Chondrocyte (in vitro differentiated cells): ENCODE results near the gene CCDC91. TPM values are rescaled to one million over a fixed set of nuclear protein-coding genes. Genes with fewer than 3 reads are reported as not detected.
A peak's percentile ranks its signal among the peaks of the same experiment; 100 is the strongest.

Experiments used
- DNase-seq: peaks from one replicate; pipeline ENCODE4 v3.0.0; 2021; ENCODE audit warnings: mixed read lengths, low spot score
- H3K27ac Mint-ChIP-seq: one replicate; pipeline ENCODE4 v1.8.0; 2021; ENCODE audit warnings: mild to moderate bottlenecking, moderate library complexity, mixed read lengths; ENCODE audit not compliant: unreplicated experiment
- H3K27me3 Mint-ChIP-seq: 2 replicates; pipeline ENCODE4 v1.8.0; 2021; ENCODE audit warnings: low read depth, mixed read lengths
- H3K36me3 Mint-ChIP-seq: 2 replicates; pipeline ENCODE4 v1.8.0; 2021; ENCODE audit warnings: low read depth, mixed read lengths
- H3K4me1 Mint-ChIP-seq: 2 replicates; pipeline ENCODE4 v1.8.0; 2021; ENCODE audit warnings: low read depth, mild to moderate bottlenecking, mixed read lengths
- H3K4me3 Mint-ChIP-seq: one replicate; pipeline ENCODE4 v1.8.0; 2021; ENCODE audit warnings: mild to moderate bottlenecking, moderate library complexity, mixed read lengths; ENCODE audit not compliant: unreplicated experiment
- H3K9me3 Mint-ChIP-seq: 2 replicates; pipeline ENCODE4 v1.8.0; 2021; ENCODE audit warnings: low read depth, mixed read lengths
- total RNA-seq: library from RNA; stranded (reverse); gene quantifications from 3 replicates; pipeline ENCODE4 v1.2.1, GENCODE V29; 2021
- TF ChIP-seq, protein P1 (sequence below): fragments of 200-600 bp; sonication (generic); IDR thresholded peaks from 2 replicates; pipeline ENCODE4 v1.5.0; 2021; ENCODE audit warnings: antibody characterized with exemption, mild to moderate bottlenecking, moderate library complexity

Gene CCDC91
- total RNA-seq, 1 donor from 2014 or later: 17.7 TPM

- H3K27ac Mint-ChIP-seq: no peak overlapping the region
- no peaks in the 10 kb centered on the region for H3K36me3 Mint-ChIP-seq
- TF ChIP-seq, protein P1, sequence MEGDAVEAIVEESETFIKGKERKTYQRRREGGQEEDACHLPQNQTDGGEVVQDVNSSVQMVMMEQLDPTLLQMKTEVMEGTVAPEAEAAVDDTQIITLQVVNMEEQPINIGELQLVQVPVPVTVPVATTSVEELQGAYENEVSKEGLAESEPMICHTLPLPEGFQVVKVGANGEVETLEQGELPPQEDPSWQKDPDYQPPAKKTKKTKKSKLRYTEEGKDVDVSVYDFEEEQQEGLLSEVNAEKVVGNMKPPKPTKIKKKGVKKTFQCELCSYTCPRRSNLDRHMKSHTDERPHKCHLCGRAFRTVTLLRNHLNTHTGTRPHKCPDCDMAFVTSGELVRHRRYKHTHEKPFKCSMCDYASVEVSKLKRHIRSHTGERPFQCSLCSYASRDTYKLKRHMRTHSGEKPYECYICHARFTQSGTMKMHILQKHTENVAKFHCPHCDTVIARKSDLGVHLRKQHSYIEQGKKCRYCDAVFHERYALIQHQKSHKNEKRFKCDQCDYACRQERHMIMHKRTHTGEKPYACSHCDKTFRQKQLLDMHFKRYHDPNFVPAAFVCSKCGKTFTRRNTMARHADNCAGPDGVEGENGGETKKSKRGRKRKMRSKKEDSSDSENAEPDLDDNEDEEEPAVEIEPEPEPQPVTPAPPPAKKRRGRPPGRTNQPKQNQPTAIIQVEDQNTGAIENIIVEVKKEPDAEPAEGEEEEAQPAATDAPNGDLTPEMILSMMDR: no peak
- no peak overlapping the region for H3K4me3 Mint-ChIP-seq
- no peaks in the 10 kb centered on the region for H3K27me3 Mint-ChIP-seq
- DNase-seq: no peak
- H3K4me1 Mint-ChIP-seq: peaks cover 8% of the 10 kb centered on the region
- no peaks in the 10 kb centered on the region for H3K9me3 Mint-ChIP-seq
These were observed 45.7 kb downstream of the CCDC91 start for GRCh38 chr12:28235985-28236384.

DNA sequence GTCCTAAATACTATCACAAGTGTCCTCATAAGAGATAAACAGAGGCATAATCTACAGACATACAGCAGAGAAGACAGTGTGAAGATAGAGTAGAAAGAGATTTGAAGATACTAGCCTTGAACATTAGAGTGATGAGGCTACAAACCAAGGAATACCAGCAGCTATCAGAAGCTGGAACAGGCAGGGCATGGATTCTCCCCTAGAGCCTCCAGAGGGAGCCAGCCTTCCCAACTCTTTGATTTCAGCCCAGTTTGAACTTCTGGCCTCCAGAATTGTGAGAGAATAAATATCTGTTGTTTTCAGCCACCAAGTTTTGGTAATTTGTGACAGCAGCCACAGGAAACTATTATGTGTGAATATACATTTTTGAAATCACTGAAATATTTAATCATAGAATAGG, 47.2 kb downstream of the CCDC91 start:
- no peak overlapping the region for H3K4me3 Mint-ChIP-seq
- no peaks in the 10 kb centered on the region for H3K36me3 Mint-ChIP-seq
- TF ChIP-seq, protein P1: peak; percentile 40
- no peak for DNase-seq
- H3K4me1 Mint-ChIP-seq: peaks cover 4% of the 10 kb centered on the region
- no peak overlapping the region for H3K27ac Mint-ChIP-seq
- no peaks in the 10 kb centered on the region for H3K27me3 Mint-ChIP-seq
- H3K9me3 Mint-ChIP-seq: peaks cover 2% of the 10 kb centered on the region

DNA sequence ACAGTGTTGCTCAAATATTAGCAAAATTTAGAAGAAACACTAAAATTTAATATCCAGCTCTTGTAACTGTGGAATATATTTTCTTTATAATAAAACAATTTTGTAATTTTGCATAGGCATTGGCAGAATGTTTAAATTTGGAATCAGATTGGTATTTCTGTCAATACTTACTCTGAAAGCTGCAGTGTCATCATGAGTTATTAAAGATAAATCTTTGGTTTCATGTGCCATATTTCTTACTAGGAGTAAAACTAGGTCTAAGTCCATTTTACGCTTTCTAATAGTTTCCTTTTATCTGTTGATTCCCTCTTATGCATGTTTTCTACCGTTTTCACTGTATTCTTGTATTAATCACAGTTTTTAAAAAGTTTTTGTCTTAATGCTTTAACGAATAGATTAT, 49.7 kb downstream of the CCDC91 start:
- H3K27ac Mint-ChIP-seq: no peak overlapping the region
- DNase-seq: no peak
- H3K4me1 Mint-ChIP-seq: peaks cover 6% of the 10 kb centered on the region
- no peak overlapping the region for H3K4me3 Mint-ChIP-seq
- H3K9me3 Mint-ChIP-seq: peaks cover 2% of the 10 kb centered on the region
- no peaks in the 10 kb centered on the region for H3K36me3 Mint-ChIP-seq
- TF ChIP-seq, protein P1: no peak
- H3K27me3 Mint-ChIP-seq: no peaks in the 10 kb centered on the region

GRCh38 chr12:28240853-28241252, 50.6 kb downstream of the CCDC91 start:
- DNase-seq: no peak
- TF ChIP-seq, protein P1: no peak
- Mint-ChIP-seq H3K4me1 (peaks cover 6% of the 10 kb centered on the region), H3K27ac (no peak overlapping the region), H3K9me3 (peaks cover 2% of the 10 kb centered on the region), H3K36me3 (no peaks in the 10 kb centered on the region), H3K4me3 (no peak overlapping the region), H3K27me3 (no peaks in the 10 kb centered on the region)

- peaks cover 6% of the 10 kb centered on the region for H3K4me1 Mint-ChIP-seq
- TF ChIP-seq, protein P1: no peak
- H3K27me3 Mint-ChIP-seq: no peaks in the 10 kb centered on the region
- no peak overlapping the region for H3K4me3 Mint-ChIP-seq
- H3K36me3 Mint-ChIP-seq: no peaks in the 10 kb centered on the region
- H3K9me3 Mint-ChIP-seq: peaks cover 6% of the 10 kb centered on the region
- no peak for DNase-seq
- H3K27ac Mint-ChIP-seq: no peak overlapping the region
These were observed 51.9 kb downstream of the CCDC91 start for GRCh38 chr12:28242129-28242495.
